Fibroblast of lung (primary cell): ENCODE measurements around the gene PLEKHA4. TPM values are rescaled to one million over a fixed set of nuclear protein-coding genes. Genes with fewer than 3 reads are reported as not detected.

Experiments used
- DNase-seq, 2 donors: peaks; one replicate each; pipeline versions ENCODE4 v3.0.0 to v3.0.0-alpha.2; 2010; ENCODE audit warnings: low read depth in 2 of 2
- H2AFZ ChIP-seq: 2 replicates; pipeline ENCODE4 v1.5.1; 2012; ENCODE audit warnings: low read length, control low read depth, inconsistent platforms
- H3K27ac ChIP-seq: 2 replicates; pipeline ENCODE4 v1.5.1; 2011; ENCODE audit warnings: low read length, control low read depth; ENCODE audit not compliant: insufficient read depth
- H3K27me3 ChIP-seq: 2 replicates; pipeline ENCODE4 v1.5.1; 2011; ENCODE audit warnings: mild to moderate bottlenecking, low read length; ENCODE audit not compliant: control insufficient read depth, insufficient read depth
- H3K36me3 ChIP-seq: 2 replicates; pipeline ENCODE4 v1.5.1; 2011; ENCODE audit warnings: low read length; ENCODE audit not compliant: control insufficient read depth, insufficient read depth
- H3K4me1 ChIP-seq: 2 replicates; pipeline ENCODE4 v1.5.1; 2011; ENCODE audit warnings: low read length; ENCODE audit not compliant: control insufficient read depth, insufficient read depth; ENCODE audit errors: extremely low read depth
- H3K4me2 ChIP-seq: 2 replicates; pipeline ENCODE4 v1.5.1; 2011; ENCODE audit warnings: low read length, control low read depth; ENCODE audit not compliant: insufficient read depth; ENCODE audit errors: extremely low read depth
- H3K4me3 ChIP-seq, 4 experiments: fragments of 200-600 bp in 1 of 4; sonication (generic) in 1 of 4; replicated peaks in 1 of 4; 2 replicates each; pipeline ENCODE4 v1.5.1; 2011 to 2016; ENCODE audit warnings: low read length in 4 of 4, low read depth in 3 of 4, mild to moderate bottlenecking in 3 of 4, control low read depth in 2 of 4, inconsistent platforms in 1 of 4, mixed read lengths in 1 of 4; ENCODE audit not compliant: insufficient read depth in 1 of 4; ENCODE audit errors: control extremely low read depth in 1 of 4
- H3K79me2 ChIP-seq: 2 replicates; pipeline ENCODE4 v1.5.1; 2012; ENCODE audit warnings: mild to moderate bottlenecking, low read length, inconsistent platforms; ENCODE audit not compliant: control insufficient read depth, insufficient read depth
- H3K9ac ChIP-seq: 2 replicates; pipeline ENCODE4 v1.5.1; 2011; ENCODE audit warnings: mild to moderate bottlenecking, low read length, control low read depth; ENCODE audit not compliant: insufficient read depth
- H3K9me3 ChIP-seq: 2 replicates; pipeline ENCODE4 v1.5.1; 2012; ENCODE audit warnings: low read depth, low read length; ENCODE audit not compliant: control insufficient read depth, insufficient read depth
- H4K20me1 ChIP-seq: 2 replicates; pipeline ENCODE4 v1.5.1; 2011; ENCODE audit warnings: low read length; ENCODE audit not compliant: control insufficient read depth, insufficient read depth; ENCODE audit errors: extremely low read depth
- CTCF ChIP-seq, 2 donors: IDR thresholded peaks in 1 of 2; conservative IDR thresholded peaks in 1 of 2; 1 replicate in 1 of 2; 2 replicates in 1 of 2; pipeline ENCODE4 v1.5.1; 2011 to 2012; ENCODE audit warnings: low read length in 2 of 2, control low read depth in 1 of 2, inconsistent platforms in 1 of 2, low read depth in 1 of 2, mild to moderate bottlenecking in 1 of 2
- EZH2 ChIP-seq: IDR thresholded peaks from 2 replicates; pipeline ENCODE4 v1.5.1; 2012; ENCODE audit warnings: low read length, control low read depth, mild to moderate bottlenecking; ENCODE audit errors: missing control alignments
- polyA plus RNA-seq, 2 donors: library from polyadenylated mRNA; depleted of rRNA in 1 of 2; stranded (reverse) in 1 of 2; unstranded in 1 of 2; fragments of >200 nt; gene quantifications; 2 replicates each; pipeline ENCODE4 v1.2.1, GENCODE V29; 2011 to 2012; ENCODE audit warnings: missing spikeins in 1 of 2
- total RNA-seq: library from RNA; depleted of rRNA; stranded (reverse); fragments of >200 nt; gene quantifications from 2 replicates; pipeline ENCODE4 v1.2.1, GENCODE V29; 2014

Gene PLEKHA4
- total and polyA plus RNA-seq, 2 donors (not counting 1 experiment from before 2014, with no cell fraction given), result 6.6 to 20.0 TPM

DNA sequence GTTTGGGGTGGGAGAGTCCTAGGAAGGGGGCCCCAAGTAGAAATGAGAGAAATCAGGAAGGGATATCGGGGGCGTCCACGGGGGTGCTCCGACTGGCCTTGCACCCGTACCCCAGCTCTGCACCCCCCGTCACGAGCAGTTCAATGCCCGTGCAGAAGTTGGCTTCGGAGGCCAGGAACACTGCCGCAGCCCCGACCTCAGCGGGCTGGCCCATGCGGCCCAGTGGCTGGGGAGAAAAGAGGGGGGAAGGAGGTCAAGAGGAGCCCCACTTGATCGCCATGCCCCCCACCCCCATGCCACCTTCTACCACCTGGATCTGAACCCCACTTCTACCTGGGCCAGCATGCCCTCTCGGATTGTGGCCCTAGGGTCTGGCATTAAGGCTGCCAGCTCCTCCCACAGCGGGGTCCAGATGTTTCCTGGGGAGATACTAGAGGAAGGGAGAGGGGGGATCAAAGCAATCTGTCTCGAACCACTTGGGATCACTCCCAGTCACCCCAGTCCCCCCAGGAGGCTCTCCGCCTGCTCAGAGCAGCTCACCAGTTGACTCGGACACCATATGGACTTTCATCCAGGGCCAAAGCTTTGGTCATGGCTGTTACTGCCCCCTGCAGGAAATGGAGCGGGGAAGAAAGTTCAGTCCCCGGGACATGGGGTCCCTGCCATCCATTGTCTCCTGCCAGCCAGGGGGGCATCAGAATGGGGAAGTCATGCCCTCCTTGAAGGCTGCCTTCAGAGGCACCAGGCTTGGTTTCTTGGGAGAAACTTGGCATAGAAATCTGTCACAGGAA is 55.1 kb downstream of the PLEKHA4 start:
- no peak for DNase-seq
- H3K27ac ChIP-seq, result no peak overlapping the region
- no peaks in the 10 kb centered on the region for H3K79me2 ChIP-seq
- H3K36me3 ChIP-seq, result no peaks in the 10 kb centered on the region
- H3K9me3 ChIP-seq, result no peaks in the 10 kb centered on the region
- no peak overlapping the region for H3K9ac ChIP-seq
- TF ChIP-seq EZH2, result no peak
- peak in 1 of 2 donors; percentile 27 for TF ChIP-seq CTCF (conservative IDR thresholded peaks at IDR 0.05 in 1 of 2, IDR thresholded peaks at IDR 0.05 in 1 of 2; ENCODE audit: low read depth in 1 of 2, low read length in 2 of 2)
- no peak overlapping the region for H2AFZ ChIP-seq
- no peak overlapping the region for H3K4me3 ChIP-seq
- no peak overlapping the region for H3K4me2 ChIP-seq
- no peaks in the 10 kb centered on the region for H4K20me1 ChIP-seq
- no peaks in the 10 kb centered on the region for H3K4me1 ChIP-seq
- H3K27me3 ChIP-seq, result no peaks in the 10 kb centered on the region

DNA sequence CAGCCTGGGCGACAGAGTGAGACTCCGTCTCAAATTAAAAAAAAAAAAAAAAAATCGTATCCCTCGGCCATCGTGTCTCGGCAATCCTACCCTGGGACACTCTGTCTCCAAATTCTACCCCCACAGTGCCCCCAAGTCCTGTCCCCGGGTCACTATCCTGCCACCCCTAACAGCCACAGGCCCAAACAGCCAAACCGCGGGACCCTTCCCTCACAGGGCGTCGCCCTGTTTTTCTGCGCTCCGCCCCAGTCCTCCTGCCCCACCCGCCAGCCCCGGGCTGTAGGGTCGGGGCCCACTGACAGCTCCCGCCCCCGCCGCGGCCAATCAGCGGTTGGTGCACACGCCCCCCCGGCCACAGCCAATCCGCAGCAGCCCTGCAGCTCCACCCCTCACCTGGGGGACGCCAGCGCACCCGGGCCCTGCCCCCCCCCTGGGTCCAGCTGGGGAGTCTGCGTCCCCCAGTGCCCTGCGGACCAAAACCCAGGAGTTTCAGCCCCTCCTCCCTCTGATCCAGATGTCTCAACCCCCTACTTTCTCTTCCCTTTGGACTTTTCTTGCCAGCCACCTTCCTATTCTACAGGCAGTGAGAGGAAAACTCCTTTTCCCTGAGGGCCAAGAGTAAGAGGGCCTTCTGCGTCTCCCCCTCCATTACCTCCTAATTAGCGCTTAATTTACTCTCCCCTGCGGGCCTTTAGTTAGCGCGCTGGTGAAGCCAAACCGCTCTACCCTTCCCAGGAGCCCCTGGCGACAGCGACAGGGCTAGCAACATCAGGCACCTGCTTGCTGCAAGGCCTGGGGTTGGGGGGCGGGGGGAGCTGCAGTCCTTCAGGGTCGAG is 56.1 kb downstream of the PLEKHA4 start:
- peak overlapping the region; percentile 87 for H3K4me2 ChIP-seq
- no peaks in the 10 kb centered on the region for H4K20me1 ChIP-seq
- no peak overlapping the region for H3K27ac ChIP-seq
- H3K27me3 ChIP-seq, result no peaks in the 10 kb centered on the region
- no peaks in the 10 kb centered on the region for H3K4me1 ChIP-seq
- TF ChIP-seq CTCF (conservative IDR thresholded peaks at IDR 0.05 in 1 of 2, IDR thresholded peaks at IDR 0.05 in 1 of 2; ENCODE audit: low read depth in 1 of 2, low read length in 2 of 2) (no peak), EZH2 (no peak)
- peak; percentile 70 to 80 for DNase-seq
- H3K36me3 ChIP-seq, result peaks cover 2% of the 10 kb centered on the region
- H3K4me3 ChIP-seq, result peak overlapping the region in 3 of 4 experiments; percentile 35 to 72 (median 47)
- peak overlapping the region; percentile 59 for H2AFZ ChIP-seq
- H3K79me2 ChIP-seq, result no peaks in the 10 kb centered on the region
- H3K9me3 ChIP-seq, result no peaks in the 10 kb centered on the region
- no peak overlapping the region for H3K9ac ChIP-seq

DNA sequence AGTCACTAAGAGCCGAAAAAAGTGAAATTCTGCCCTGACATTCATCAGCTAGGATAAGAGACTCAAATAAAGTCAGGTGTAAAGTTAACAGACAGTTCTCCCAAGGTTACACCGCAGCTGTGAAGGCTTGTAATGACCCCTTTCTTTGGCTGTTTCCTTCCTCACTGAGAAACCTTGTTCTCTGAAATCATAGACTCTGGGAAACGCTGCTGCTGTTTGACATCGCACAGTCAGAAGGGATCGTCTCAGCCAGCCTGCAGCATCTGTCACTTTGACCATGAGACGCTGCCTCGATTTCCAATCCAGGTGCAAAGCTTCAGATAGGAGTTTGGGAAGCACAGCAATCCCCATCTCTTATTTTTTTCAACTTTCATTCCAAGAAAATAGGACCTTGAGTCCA is 58.3 kb downstream of the PLEKHA4 start:
- Histone ChIP-seq H2AFZ (peak overlapping the region; percentile 35), H3K27ac (no peak overlapping the region), H3K4me3 (peak overlapping the region; percentile 50 to 83 (median 70)), H3K36me3 (peaks cover 2% of the 10 kb centered on the region), H3K9me3 (no peaks in the 10 kb centered on the region), H3K9ac (no peak overlapping the region), H3K79me2 (no peaks in the 10 kb centered on the region), H3K4me2 (peak overlapping the region; percentile 93), H4K20me1 (no peaks in the 10 kb centered on the region), H3K27me3 (no peaks in the 10 kb centered on the region), H3K4me1 (no peaks in the 10 kb centered on the region)
- TF ChIP-seq CTCF (conservative IDR thresholded peaks at IDR 0.05 in 1 of 2, IDR thresholded peaks at IDR 0.05 in 1 of 2; ENCODE audit: low read depth in 1 of 2, low read length in 2 of 2) (no peak), EZH2 (no peak)
- DNase-seq, result no peak
